Lower leg skin (tissue), 3 donors: ENCODE data around the gene BCAS1.

Source experiments
- CTCF ChIP-seq, 3 donors: fragments of 450-650 bp; IDR thresholded peaks; one replicate each; pipeline ENCODE4 v1.5.1; 2016; ENCODE audit warnings: antibody characterized with exemption in 3 of 3, mild to moderate bottlenecking in 3 of 3, moderate library complexity in 2 of 3
- POLR2A ChIP-seq, 2 donors: fragments of 450-650 bp; IDR thresholded peaks; one replicate each; pipeline ENCODE4 v1.6.1; 2016 to 2017; ENCODE audit warnings: antibody characterized with exemption in 2 of 2, mild to moderate bottlenecking in 1 of 2, moderate library complexity in 1 of 2

GRCh38 chr20:53978497-53978896, 91.9 kb downstream of the BCAS1 start:
- TF ChIP-seq CTCF (IDR thresholded peaks at IDR 0.05) (no peak), POLR2A (IDR thresholded peaks at IDR 0.05) (no peak)
